Smooth muscle cell (in vitro differentiated cells): ENCODE measurements around the gene KL. TPM values are rescaled to one million over a fixed set of nuclear protein-coding genes. Genes with fewer than 3 reads are reported as not detected.

Experiments used
- DNase-seq: peaks from one replicate; lab custom pipeline; 2025; ENCODE audit not compliant: unreplicated experiment; lab: John Stamatoyannopoulos, UW
- H2AFZ ChIP-seq: fragments of 200-600 bp; sonication (generic); 2 replicates; pipeline ENCODE4 v1.6.0; 2016; ENCODE audit warnings: antibody characterized with exemption, low read depth, mild to moderate bottlenecking
- H3F3A ChIP-seq: fragments of 200-600 bp; sonication (generic); 2 replicates; pipeline ENCODE4 v1.6.0; 2017; ENCODE audit warnings: antibody characterized with exemption, low read depth
- H3K27ac ChIP-seq: fragments of 200-600 bp; sonication (generic); 2 replicates; pipeline ENCODE4 v1.5.1; 2016; ENCODE audit warnings: low read depth, mild to moderate bottlenecking
- H3K27me3 ChIP-seq: fragments of 200-600 bp; sonication (generic); 2 replicates; pipeline ENCODE4 v1.6.1; 2016; ENCODE audit warnings: low read depth, mild to moderate bottlenecking
- H3K36me3 ChIP-seq: fragments of 200-600 bp; sonication (generic); 2 replicates; pipeline ENCODE4 v1.5.1; 2016; ENCODE audit warnings: low read depth
- H3K4me1 ChIP-seq: fragments of 200-600 bp; sonication (generic); 2 replicates; pipeline ENCODE4 v1.5.1; 2016; ENCODE audit warnings: low read depth
- H3K4me2 ChIP-seq: fragments of 200-600 bp; sonication (generic); 2 replicates; pipeline ENCODE4 v1.6.0; 2016; ENCODE audit warnings: mild to moderate bottlenecking
- H3K4me3 ChIP-seq: fragments of 200-600 bp; sonication (generic); 2 replicates; pipeline ENCODE4 v1.5.1; 2016; ENCODE audit warnings: mild to moderate bottlenecking
- H3K79me2 ChIP-seq: fragments of 200-600 bp; sonication (generic); 2 replicates; pipeline ENCODE4 v1.6.0; 2016; ENCODE audit warnings: low read depth, mild to moderate bottlenecking
- H3K9ac ChIP-seq: fragments of 200-600 bp; sonication (generic); 2 replicates; pipeline ENCODE4 v1.6.0; 2016; ENCODE audit warnings: low read depth
- H3K9me3 ChIP-seq: fragments of 200-600 bp; sonication (generic); replicated peaks from 2 replicates; pipeline ENCODE4 v1.5.1; 2016; ENCODE audit warnings: low read depth
- H4K20me1 ChIP-seq: fragments of 200-600 bp; sonication (generic); 2 replicates; pipeline ENCODE4 v1.6.0; 2016; ENCODE audit warnings: low read depth
- WGBS: methylation state at CpG from one replicate; pipeline ENCODE4 v1.1.7; 2016; ENCODE audit warnings: low lambda C conversion rate; 5-methylcytosine and 5-hydroxymethylcytosine counted together
- polyA plus RNA-seq: library from polyadenylated mRNA; unstranded; fragments of >200 nt; fragmentation: Nextera tagmentation; extraction: Ambion mirVana; gene quantifications from 2 replicates; pipeline ENCODE4 v1.2.1, GENCODE V29; 2016
- total RNA-seq: library from RNA; depleted of rRNA; stranded (reverse); fragments of >200 nt; gene quantifications from 2 replicates; pipeline ENCODE4 v1.2.3, GENCODE V29; 2014
- TF ChIP-seq, protein P1 (sequence below): fragments of 200-600 bp; sonication (generic); IDR thresholded peaks from 2 replicates; pipeline ENCODE4 v1.5.1; 2017; ENCODE audit warnings: borderline replicate concordance, mild to moderate bottlenecking, antibody characterized with exemption; ENCODE audit not compliant: insufficient read depth, poor library complexity, severe bottlenecking

KL gene
- total and polyA plus RNA-seq, 2 experiments from 2014 or later: 0.49 TPM; not detected in 1

DNA sequence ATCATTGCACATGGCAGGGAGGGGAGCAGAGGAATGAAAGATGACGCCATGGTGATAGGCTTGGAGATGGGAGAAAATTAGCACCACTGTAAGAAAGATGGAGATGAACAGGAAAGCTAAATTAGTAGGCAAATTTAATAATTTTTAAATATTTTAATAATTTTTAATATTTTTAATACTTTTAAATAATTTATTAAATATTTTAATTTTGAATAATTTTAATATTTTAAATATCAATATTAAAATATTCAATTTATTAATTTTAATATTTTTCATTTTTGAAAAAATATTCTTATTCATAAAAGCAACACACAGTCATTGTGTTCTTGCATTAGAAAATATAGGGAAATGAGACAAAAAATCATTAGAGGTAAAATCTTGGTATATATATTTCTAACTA, 15.9 kb upstream of the KL start:
- 97% methylated on average over 1 of the region's 1 CpG for WGBS
- H3K27ac ChIP-seq: no peak overlapping the region
- H3K4me3 ChIP-seq: no peak overlapping the region
- H3K9ac ChIP-seq: no peak overlapping the region
- no peaks in the 10 kb centered on the region for H3K27me3 ChIP-seq
- no peak overlapping the region for H2AFZ ChIP-seq
- H4K20me1 ChIP-seq: no peaks in the 10 kb centered on the region
- no peak overlapping the region for H3K4me2 ChIP-seq
- no peaks in the 10 kb centered on the region for H3K4me1 ChIP-seq
- DNase-seq: no peak
- TF ChIP-seq, protein P1, sequence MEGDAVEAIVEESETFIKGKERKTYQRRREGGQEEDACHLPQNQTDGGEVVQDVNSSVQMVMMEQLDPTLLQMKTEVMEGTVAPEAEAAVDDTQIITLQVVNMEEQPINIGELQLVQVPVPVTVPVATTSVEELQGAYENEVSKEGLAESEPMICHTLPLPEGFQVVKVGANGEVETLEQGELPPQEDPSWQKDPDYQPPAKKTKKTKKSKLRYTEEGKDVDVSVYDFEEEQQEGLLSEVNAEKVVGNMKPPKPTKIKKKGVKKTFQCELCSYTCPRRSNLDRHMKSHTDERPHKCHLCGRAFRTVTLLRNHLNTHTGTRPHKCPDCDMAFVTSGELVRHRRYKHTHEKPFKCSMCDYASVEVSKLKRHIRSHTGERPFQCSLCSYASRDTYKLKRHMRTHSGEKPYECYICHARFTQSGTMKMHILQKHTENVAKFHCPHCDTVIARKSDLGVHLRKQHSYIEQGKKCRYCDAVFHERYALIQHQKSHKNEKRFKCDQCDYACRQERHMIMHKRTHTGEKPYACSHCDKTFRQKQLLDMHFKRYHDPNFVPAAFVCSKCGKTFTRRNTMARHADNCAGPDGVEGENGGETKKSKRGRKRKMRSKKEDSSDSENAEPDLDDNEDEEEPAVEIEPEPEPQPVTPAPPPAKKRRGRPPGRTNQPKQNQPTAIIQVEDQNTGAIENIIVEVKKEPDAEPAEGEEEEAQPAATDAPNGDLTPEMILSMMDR: no peak
- no peaks in the 10 kb centered on the region for H3K9me3 ChIP-seq
- H3K79me2 ChIP-seq: no peaks in the 10 kb centered on the region
- no peaks in the 10 kb centered on the region for H3F3A ChIP-seq
- no peaks in the 10 kb centered on the region for H3K36me3 ChIP-seq

DNA sequence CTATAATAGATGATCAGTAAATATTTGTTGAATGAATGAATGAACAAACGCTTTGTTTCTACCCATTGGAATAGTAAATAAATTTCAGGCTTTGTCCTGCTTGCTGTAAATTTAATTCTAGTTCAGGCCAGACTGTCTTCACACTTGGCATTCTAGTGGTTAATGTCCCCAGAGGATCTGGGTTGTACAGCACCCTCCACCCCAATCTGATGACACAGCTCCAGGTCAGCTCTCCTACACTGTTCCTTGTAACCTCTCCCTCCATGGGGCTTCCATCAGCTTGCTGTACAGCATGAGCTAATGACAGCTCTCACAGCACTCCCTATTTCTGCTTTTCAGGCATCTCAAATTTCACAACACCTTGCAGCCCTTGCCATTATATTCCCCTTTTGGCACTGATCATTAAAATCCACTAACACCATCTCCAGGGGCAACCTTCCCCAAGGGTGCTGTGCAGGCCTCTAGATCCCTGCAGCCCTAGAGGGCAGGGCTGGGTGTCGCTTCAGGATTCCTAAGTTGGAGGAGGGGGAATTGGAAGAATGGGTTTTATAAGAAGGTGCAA, 12.7 kb upstream of the KL start:
- H3K27me3 ChIP-seq: no peaks in the 10 kb centered on the region
- H3F3A ChIP-seq: no peaks in the 10 kb centered on the region
- no peak for DNase-seq
- no peak overlapping the region for H3K4me3 ChIP-seq
- WGBS: 93% methylated on average over 2 of the region's 2 CpGs
- H3K79me2 ChIP-seq: no peaks in the 10 kb centered on the region
- H3K4me1 ChIP-seq: no peaks in the 10 kb centered on the region
- H2AFZ ChIP-seq: no peak overlapping the region
- no peaks in the 10 kb centered on the region for H3K9me3 ChIP-seq
- no peaks in the 10 kb centered on the region for H3K36me3 ChIP-seq
- no peaks in the 10 kb centered on the region for H4K20me1 ChIP-seq
- H3K27ac ChIP-seq: no peak overlapping the region
- no peak overlapping the region for H3K9ac ChIP-seq
- no peak overlapping the region for H3K4me2 ChIP-seq
- TF ChIP-seq, protein P1: no peak

DNA sequence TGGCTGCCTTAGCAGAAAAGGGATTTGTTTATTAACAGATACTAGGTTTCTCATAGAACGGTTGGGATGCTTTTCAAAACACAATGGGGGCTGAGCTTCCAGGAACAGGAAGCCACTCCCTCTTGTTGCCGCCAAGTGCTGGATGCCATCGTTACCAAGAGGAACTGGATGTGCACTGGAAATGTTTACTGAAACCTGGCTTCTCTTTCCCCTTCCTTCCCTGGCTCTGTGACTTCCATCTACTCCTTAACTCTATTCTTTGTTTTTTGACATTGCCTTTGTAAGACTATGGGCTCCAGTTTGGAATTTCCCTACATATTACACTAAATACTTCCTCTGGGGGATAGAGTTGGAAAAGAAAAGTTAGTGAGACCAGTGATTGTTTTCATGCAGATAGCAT, 11.7 kb upstream of the KL start:
- Histone ChIP-seq H3K27ac (no peak overlapping the region), H3K27me3 (no peaks in the 10 kb centered on the region), H3K4me1 (no peaks in the 10 kb centered on the region), H3F3A (no peaks in the 10 kb centered on the region), H3K9ac (no peak overlapping the region), H3K79me2 (no peaks in the 10 kb centered on the region), H2AFZ (no peak overlapping the region), H3K9me3 (no peaks in the 10 kb centered on the region), H4K20me1 (no peaks in the 10 kb centered on the region), H3K4me2 (no peak overlapping the region), H3K36me3 (no peaks in the 10 kb centered on the region), H3K4me3 (no peak overlapping the region)
- TF ChIP-seq, protein P1: no peak
- 48% methylated on average over 3 of the region's 3 CpGs for WGBS
- no peak for DNase-seq

DNA sequence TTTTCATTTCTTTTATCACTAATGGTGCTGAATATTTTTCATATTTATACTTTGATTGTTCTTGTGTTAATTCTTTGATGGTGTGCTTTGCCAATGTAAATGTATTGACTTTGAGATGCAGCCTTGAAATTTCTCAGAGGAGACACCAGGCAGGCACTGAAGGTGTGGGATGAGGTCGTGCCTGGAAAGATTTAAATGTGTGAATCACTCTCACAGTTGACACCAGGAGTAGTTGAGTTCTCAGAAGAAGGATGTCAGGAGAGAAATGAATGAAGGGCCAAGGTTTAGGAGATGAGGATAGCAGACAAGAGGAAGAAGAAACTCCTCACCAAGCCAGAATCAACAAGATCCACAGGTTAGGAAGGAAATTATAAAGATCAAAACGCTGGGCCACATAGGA, 10.1 kb upstream of the KL start:
- TF ChIP-seq, protein P1: no peak
- no peak overlapping the region for H3K4me3 ChIP-seq
- WGBS: 51% methylated on average over 2 of the region's 2 CpGs
- H3K36me3 ChIP-seq: no peaks in the 10 kb centered on the region
- H3F3A ChIP-seq: no peaks in the 10 kb centered on the region
- no peaks in the 10 kb centered on the region for H3K79me2 ChIP-seq
- DNase-seq: no peak
- H3K9me3 ChIP-seq: no peaks in the 10 kb centered on the region
- no peaks in the 10 kb centered on the region for H3K27me3 ChIP-seq
- H3K4me2 ChIP-seq: no peak overlapping the region
- H4K20me1 ChIP-seq: no peaks in the 10 kb centered on the region
- no peak overlapping the region for H3K27ac ChIP-seq
- no peak overlapping the region for H2AFZ ChIP-seq
- H3K9ac ChIP-seq: no peak overlapping the region
- no peaks in the 10 kb centered on the region for H3K4me1 ChIP-seq
